ENCODE data around the gene TMSB4X. TPM values are rescaled to one million over a fixed set of nuclear protein-coding genes. Genes with fewer than 3 reads are reported as not detected.

The TMSB4X gene
- 2,498 and 3,331 TPM in 2 replicates for total RNA-seq

GRCh38 chrX:12974796-12975669 is at the start of gene TMSB4X:
TMSB4X (plus strand) TSS chrX:12975110.

Other genes with a start within 250 kb of the TMSB4X start
- 44.5 and 56.3 TPM in 2 replicates for gene PRPS2, start 183.7 kb upstream of the TMSB4X start, total RNA-seq
- not detected in 2 replicates for gene TLR7, start 108.0 kb upstream of the TMSB4X start, total RNA-seq
- not detected in 2 replicates for gene TLR8, start 68.5 kb upstream of the TMSB4X start, total RNA-seq
- gene FAM9C, start 69.5 kb downstream of the TMSB4X start, total RNA-seq: not detected in 2 replicates